ENCODE data around the gene FRAS1. TPM values are rescaled to one million over a fixed set of nuclear protein-coding genes. Genes with fewer than 3 reads are reported as not detected.

The FRAS1 gene
- total RNA-seq, 2 donors from 2014 or later, result 2.1 to 4.0 TPM

GRCh38 chr4:78336093-78336943, 279.2 kb downstream of the FRAS1 start:
- no peak for TF ChIP-seq CTCF (IDR thresholded peaks at IDR 0.05)
- H3K4me3 ChIP-seq, result no peak overlapping the region
- no peaks in the 10 kb centered on the region for H3K4me1 ChIP-seq
- no peaks in the 10 kb centered on the region for H3K27me3 ChIP-seq
- H3K9me3 ChIP-seq, result no peaks in the 10 kb centered on the region
- DNase-seq, result no peak
- no peaks in the 10 kb centered on the region for H3K36me3 ChIP-seq
- H3K27ac ChIP-seq, result no peak overlapping the region
- no peak overlapping the region for H3K9ac ChIP-seq (ENCODE audit: low read depth in 2 of 2, low read length in 2 of 2)
- intact Hi-C loops (cut with DNase I), result no loop called here

- intact Hi-C loops (cut with DNase I), result no loop called here
- Histone ChIP-seq H3K4me3 (no peak overlapping the region), H3K27me3 (no peaks in the 10 kb centered on the region), H3K9ac (ENCODE audit: low read depth in 2 of 2, low read length in 2 of 2) (no peak overlapping the region), H3K4me1 (no peaks in the 10 kb centered on the region), H3K36me3 (no peaks in the 10 kb centered on the region), H3K9me3 (no peaks in the 10 kb centered on the region), H3K27ac (no peak overlapping the region)
- DNase-seq, result no peak
- no peak for TF ChIP-seq CTCF (IDR thresholded peaks at IDR 0.05)
Observed at GRCh38 chr4:78337244-78338020, 280.3 kb downstream of the FRAS1 start.

GRCh38 chr4:78342125-78342524, 285.0 kb downstream of the FRAS1 start:
- intact Hi-C loops (cut with DNase I), result no loop called here
- TF ChIP-seq CTCF (IDR thresholded peaks at IDR 0.05), result no peak

GRCh38 chr4:78343682-78344081, 286.6 kb downstream of the FRAS1 start:
- intact Hi-C loops (cut with DNase I), result no loop called here
- H3K4me1 ChIP-seq, result no peaks in the 10 kb centered on the region
- no peak overlapping the region for H3K4me3 ChIP-seq
- H3K27me3 ChIP-seq, result no peaks in the 10 kb centered on the region
- H3K27ac ChIP-seq, result no peak overlapping the region
- H3K36me3 ChIP-seq, result no peaks in the 10 kb centered on the region
- no peaks in the 10 kb centered on the region for H3K9me3 ChIP-seq
- no peak for TF ChIP-seq CTCF (IDR thresholded peaks at IDR 0.05)
- DNase-seq, result no peak
- H3K9ac ChIP-seq (ENCODE audit: low read depth in 2 of 2, low read length in 2 of 2), result no peak overlapping the region

More at GRCh38 chr4:78342125-78342524, 285.0 kb downstream of the FRAS1 start:
- H3K9ac ChIP-seq (ENCODE audit: low read depth in 2 of 2, low read length in 2 of 2), result no peak overlapping the region
- no peak for DNase-seq
- no peaks in the 10 kb centered on the region for H3K9me3 ChIP-seq
- H3K36me3 ChIP-seq, result no peaks in the 10 kb centered on the region
- no peaks in the 10 kb centered on the region for H3K27me3 ChIP-seq
- no peaks in the 10 kb centered on the region for H3K4me1 ChIP-seq
- H3K27ac ChIP-seq, result no peak overlapping the region
- H3K4me3 ChIP-seq, result no peak overlapping the region

GRCh38 chr4:78345237-78345636, 288.1 kb downstream of the FRAS1 start:
- H3K9ac ChIP-seq (ENCODE audit: low read depth in 2 of 2, low read length in 2 of 2), result no peak overlapping the region
- no peaks in the 10 kb centered on the region for H3K36me3 ChIP-seq
- no peaks in the 10 kb centered on the region for H3K9me3 ChIP-seq
- no peaks in the 10 kb centered on the region for H3K27me3 ChIP-seq
- H3K27ac ChIP-seq, result no peak overlapping the region
- TF ChIP-seq CTCF (IDR thresholded peaks at IDR 0.05), result no peak
- H3K4me1 ChIP-seq, result no peaks in the 10 kb centered on the region
- intact Hi-C loops (cut with DNase I), result no loop called here
- no peak overlapping the region for H3K4me3 ChIP-seq
- no peak for DNase-seq
